CD4-positive, alpha-beta T cell treated with Interleukin-4 for 4 hours (primary cell): Measurements from ENCODE around the gene KCNAB3.
"Not testable (repeated sequence)": the region's sequence is repeated elsewhere in the genome, so short reads cannot be mapped to it uniquely, and the experiment has no call there.

ENCODE experiments used
- DNase-seq: peaks from one replicate; pipeline ENCODE4 v3.0.0-alpha.2; 2020

Gene KCNAB3

GRCh38 chr17:7929158-7930023, at the start of gene KCNAB3:
KCNAB3 (minus strand) TSS chr17:7929856; CDS start chr17:7929435, 421 bp downstream.
- DNase-seq = peak; percentile 44

GRCh38 chr17:7977805-7978204, 48.1 kb upstream of the KCNAB3 start:
- DNase-seq = no peak

DNA sequence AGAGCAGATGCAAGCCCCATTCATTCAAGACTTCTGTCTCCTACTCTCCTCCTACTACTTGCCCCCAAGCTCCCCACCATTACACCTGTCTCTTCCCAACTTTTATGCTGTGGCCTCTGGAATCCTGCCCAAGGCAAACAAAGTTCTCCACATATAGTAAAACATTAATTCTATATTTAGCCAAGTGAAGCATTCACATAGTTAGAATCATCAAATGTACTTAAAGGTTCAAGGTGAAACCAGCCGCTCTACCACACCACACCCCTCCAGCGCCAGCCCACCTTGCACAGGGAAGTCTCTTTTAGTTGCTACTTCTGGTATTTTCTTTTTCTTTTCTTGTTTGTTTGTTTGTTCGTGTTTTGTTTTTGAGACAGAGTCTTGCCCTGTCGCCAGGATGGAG, 47.4 kb upstream of the KCNAB3 start:
- no peak for DNase-seq

- no peak for DNase-seq
Measured at GRCh38 chr17:7974638-7975131, 45.0 kb upstream of the KCNAB3 start.

DNA sequence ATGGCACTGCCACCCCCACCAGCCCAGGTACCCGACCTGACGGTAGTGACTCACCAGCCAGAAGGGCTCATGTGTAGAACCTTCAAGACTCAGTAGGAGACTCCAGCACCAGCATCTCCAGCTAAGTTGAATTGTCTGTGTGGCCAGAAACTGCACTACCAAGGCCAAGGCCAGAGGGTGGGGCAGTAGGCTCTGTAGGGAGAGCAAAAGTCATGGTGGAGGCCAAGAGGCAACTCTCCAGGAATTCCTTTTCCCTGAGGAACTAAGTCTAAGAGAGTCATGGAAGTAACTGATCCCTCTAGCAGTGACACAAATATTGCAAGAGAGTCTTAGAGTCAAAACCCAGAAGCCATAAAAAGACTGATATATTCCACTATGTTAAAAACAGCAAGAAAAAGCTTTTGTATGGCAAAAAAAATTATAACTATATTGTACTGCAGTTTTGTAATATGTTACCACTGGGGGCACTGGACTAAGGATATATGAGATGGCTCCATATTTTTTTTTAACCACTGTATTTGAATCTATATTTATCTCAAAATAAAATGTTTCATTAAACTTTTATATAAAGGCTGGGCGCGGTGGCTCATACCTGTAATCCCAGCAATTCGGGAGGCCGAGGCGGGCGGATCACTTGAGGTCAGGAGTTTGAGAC, 42.6 kb upstream of the KCNAB3 start:
- DNase-seq = no peak

GRCh38 chr17:7971651-7972050, 42.0 kb upstream of the KCNAB3 start:
- DNase-seq = no peak

GRCh38 chr17:7969433-7969832, 39.8 kb upstream of the KCNAB3 start:
- DNase-seq = no peak

DNA sequence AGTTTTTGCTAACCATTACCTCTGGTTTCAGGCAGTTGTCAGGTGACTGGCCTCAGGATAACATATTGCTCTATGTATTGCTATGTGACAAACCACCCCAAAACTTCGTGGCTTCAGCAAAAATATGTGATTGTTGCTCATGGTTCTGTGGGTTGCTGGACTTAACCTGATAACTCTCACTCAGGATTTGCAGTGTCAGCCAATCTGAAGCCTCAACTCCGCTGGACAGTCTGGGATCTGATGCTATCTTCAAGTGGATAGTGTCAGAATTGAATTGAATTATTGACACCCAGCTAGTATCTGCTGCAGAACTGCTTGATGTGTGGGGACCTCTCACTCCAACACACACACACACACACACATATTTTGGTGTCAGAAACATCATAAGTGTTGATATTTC, 38.1 kb upstream of the KCNAB3 start:
- no peak for DNase-seq

DNA sequence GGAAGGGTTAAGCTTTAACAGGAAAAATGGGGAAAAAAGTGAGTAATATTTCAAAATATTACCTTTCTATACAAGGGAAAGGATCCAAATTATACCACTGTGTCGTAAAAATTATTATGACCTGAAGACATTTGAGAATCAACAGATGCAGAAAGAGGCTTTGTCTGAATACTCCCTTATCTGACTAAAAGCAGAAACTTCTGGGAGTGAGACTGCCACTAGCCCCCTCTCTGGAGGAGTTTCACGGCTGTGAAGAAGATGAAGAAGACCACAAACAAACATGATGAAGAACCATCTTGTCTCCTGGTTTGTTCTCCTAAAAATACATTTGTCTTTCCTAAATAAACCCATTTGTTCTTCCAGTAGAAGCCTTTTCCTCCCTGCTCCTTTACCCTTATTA, 31.8 kb upstream of the KCNAB3 start:
- DNase-seq = no peak

DNA sequence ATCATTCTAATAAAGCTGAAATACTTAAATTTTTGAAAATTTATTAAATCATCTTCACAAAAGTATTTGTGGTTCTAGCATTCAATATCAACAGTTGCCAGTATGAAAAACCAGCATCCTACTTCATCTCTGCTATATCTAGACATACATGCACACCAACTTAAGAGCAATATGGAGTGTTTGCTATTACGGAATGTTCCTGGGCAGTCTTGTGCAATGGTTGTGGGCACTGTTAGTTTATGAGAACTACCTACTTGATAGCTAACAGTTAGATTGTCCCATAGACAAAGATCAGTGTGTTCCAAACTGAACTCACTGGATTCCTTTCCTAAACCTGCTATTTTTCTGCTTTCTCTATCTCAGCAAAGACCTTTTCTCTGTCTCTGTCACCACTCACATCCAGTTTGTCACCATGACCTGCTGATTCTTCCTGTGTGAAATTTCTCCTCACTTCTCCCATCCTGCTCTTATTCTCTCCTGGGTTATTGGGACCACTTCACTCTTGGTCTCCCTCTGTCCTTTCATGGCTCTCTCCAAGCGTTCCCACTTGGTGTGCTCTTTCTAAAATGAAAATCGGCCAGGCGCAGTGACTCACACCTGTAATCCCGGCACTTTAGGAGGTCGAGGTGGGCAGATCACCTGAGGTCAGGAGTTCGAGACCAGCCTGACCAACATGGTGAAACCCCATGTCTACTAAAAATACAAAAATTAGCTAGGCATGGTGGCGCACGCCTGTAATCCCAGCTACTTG, 30.0 kb upstream of the KCNAB3 start:
- no peak for DNase-seq

- DNase-seq = no peak
Measured at GRCh38 chr17:7956228-7956965, 26.7 kb upstream of the KCNAB3 start.

DNA sequence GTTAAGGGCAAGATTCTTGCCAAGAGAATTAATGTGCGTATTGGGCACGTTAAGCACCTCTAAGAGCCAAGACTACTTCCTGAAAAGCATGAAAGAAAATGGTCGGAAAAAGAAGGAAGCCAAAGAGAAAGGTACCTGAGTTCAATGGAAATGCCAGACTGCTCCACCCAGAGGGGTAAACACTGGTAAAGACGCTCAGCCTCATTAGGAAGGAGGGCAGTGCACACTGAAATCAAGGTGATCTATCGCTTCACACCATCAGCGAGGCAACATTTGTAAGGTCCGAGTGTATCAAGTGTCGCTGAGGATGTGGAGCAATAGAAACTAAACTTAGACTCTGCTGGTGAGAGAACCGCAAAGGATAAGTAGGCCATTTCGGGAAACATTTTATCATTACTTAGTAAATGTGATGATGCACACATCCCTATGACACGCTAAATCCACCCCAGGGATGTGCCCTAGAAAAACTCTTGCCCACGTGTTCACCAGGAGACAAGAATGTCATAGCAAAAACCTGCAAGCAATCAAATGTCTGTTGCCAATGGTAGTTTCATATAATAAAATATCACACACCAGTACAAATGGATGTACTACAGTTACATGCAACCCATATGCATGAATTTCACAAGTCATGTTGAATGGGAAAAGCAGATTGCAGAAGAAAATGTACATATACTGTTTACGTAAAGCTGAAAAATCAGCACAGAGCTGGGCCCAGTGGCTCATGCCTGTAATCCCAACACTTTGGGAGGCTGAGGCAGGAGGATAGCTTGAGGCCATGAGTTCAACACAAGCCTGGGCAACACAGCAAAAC, 26.0 kb upstream of the KCNAB3 start:
- DNase-seq = no peak

GRCh38 chr17:7953266-7953665, 23.6 kb upstream of the KCNAB3 start:
- DNase-seq = not testable (repeated sequence)

DNA sequence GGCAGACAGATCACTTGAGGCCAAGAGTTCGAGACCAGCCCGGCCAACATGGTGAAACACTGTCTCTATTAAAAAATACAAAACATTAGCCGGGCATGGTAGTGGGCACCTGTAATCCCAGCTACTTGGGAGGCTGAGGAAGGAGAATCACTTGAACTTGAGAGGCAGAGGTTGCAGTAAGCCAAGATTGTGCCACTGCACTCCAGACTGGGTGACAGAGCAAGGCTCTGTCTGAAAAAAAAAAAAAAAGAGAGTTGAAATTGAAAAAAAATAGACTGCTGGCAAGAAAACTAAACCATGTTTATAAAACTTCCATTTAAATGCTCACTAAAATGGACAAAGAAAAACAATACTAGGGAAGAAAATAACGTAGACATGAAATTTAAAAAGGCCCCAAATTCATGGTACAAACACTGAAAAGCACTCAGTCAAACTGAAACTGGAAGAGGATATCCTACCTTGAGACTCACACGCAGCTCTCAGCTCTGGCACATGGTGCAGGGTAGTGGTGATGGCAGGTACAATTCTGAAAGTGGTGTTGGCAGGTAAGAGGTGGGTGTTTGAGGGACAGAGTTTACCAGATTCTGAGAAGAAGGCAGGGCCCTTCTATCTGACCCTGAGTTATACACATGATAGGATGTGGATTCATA, 21.6 kb upstream of the KCNAB3 start:
- peak; percentile 19 for DNase-seq

- DNase-seq = no peak
Measured at GRCh38 chr17:7950578-7950977, 20.9 kb upstream of the KCNAB3 start.

DNA sequence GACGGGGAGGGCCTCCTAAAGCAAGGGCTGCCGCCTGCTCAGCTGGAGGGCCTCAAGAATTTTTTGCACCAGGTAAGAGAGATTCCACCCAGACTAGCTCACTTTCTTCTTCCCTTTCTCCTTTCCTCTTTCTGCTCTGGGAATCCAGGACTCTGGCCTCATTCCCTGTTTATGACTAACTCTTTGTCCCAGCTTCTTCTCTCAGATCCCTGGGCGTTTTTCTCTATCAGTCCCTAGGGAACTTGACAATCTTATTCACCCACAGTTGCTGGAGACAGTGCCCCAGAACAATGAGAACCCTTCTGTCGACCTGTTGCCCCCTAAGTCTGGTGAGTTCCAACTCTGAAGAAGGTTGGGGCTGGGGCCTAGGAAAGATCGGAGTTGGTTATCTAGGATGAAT, 18.0 kb upstream of the KCNAB3 start:
- no peak for DNase-seq

- DNase-seq = no peak
Measured at GRCh38 chr17:7946441-7946840, 16.8 kb upstream of the KCNAB3 start.

- DNase-seq = no peak
Measured at GRCh38 chr17:7945651-7946050, 16.0 kb upstream of the KCNAB3 start.

DNA sequence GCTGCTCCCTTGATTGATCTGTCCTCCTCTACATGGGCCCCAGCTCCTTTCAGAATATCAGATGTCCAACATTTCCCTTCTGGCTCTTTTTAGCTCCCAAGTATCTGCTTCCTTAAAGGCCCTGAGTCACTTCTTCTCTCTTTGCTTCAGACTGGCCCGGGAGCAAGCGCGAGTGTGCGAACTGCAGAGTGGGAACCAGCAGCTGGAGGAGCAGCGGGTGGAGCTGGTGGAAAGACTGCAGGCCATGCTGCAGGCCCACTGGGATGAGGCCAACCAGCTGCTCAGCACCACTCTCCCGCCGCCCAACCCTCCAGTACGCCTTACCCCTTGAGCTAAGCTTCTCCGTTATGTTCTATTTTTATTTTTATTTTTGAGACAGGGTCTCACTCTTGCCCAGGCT, 14.7 kb upstream of the KCNAB3 start:
- no peak for DNase-seq

DNA sequence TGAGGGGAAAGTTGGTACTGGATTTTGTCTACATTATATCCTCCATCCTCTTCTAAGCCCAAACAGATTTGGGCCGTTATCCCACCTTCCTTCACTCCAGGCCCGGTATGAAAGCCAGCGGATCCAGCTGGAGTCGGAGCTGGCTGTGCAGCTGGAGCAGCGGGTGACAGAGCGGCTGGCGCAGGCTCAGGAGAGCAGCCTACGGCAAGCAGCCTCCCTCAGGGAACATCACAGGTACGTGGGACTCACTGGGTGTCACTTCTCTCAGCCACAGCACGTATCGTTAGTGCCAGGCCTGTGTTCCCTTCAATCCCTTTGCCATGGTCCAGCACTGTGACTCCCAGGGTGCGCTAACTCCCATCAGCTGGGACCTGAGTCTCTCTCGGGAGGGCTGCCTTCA, 13.6 kb upstream of the KCNAB3 start:
- DNase-seq = no peak

DNA sequence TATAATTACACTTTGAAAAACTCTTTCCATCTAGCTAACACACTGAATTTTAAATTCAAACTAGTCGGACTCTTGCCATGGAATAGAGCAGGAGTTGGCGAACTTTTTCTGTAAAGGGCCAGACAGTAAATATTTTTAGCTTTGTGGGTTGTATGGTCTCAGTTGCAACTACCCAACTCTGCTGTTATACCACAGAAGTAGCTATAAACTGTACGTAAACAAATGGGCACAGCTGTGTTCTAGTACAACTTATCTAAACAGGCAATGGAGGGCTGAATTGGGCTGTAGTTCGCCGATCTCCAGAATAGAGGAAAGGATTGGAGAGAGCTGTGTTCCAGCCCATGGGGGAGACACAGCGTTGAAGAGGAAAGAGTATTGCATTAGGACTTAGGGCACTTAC, 11.1 kb upstream of the KCNAB3 start:
- no peak for DNase-seq
